Measurements from ENCODE around the gene KRTAP27-1.

GRCh38 chr21:30340714-30341573 is 3.5 kb upstream of the KRTAP27-1 start:
- TF ChIP-seq CTCF (IDR thresholded peaks at IDR 0.05) = peak; percentile 45 to 74 (median 69)
- TF ChIP-seq POLR2A (IDR thresholded peaks at IDR 0.05) = no peak

Data from breast epithelium (tissue), 3 donors.